Measurements from ENCODE around the gene PLEKHG3.

GRCh38 chr14:64715628-64716412 lies 11.6 kb downstream of the PLEKHG3 start:
- no peak for TF ChIP-seq GATA3 (IDR thresholded peaks at IDR 0.05; ENCODE audit: low read depth, low read length)
- no peak for TF ChIP-seq GATA2 (IDR thresholded peaks at IDR 0.05; ENCODE audit: low read depth, low read length)

Measured in SH-SY5Y (cell line).